Tibial artery (tissue), 4 donors: ENCODE measurements around the gene RBMS3.
"Not testable (repeated sequence)": the region's sequence is repeated elsewhere in the genome, so short reads cannot be mapped to it uniquely, and the experiment has no call there.

Source experiments
- DNase-seq, 2 donors: peaks; one replicate each; pipeline ENCODE4 v3.0.0-alpha.2; 2019
- H3K27ac ChIP-seq, 2 donors: fragments of 200-600 bp; sonication (generic) in 1 of 2; 1 replicate in 1 of 2; 2 replicates in 1 of 2; pipeline ENCODE4 v1.5.1; 2018 to 2019; ENCODE audit warnings: mild to moderate bottlenecking in 1 of 2
- H3K27me3 ChIP-seq, 2 donors: fragments of 200-600 bp; sonication (generic) in 1 of 2; one replicate each; pipeline versions ENCODE4 v1.5.1 to v1.6.0; 2016 to 2019
- H3K36me3 ChIP-seq, 3 donors: fragments of 200-600 bp; sonication (generic) in 2 of 3; one replicate each; pipeline ENCODE4 v1.5.1; 2016 to 2019; ENCODE audit warnings: mild to moderate bottlenecking in 2 of 3
- H3K4me1 ChIP-seq, 4 donors: fragments of 200-600 bp; sonication (generic) in 2 of 4; 1 replicate in 3 of 4; 2 replicates in 1 of 4; pipeline ENCODE4 v1.5.1; 2016 to 2019
- H3K4me3 ChIP-seq, 2 donors: fragments of 200-600 bp; sonication (generic) in 1 of 2; 1 replicate in 1 of 2; 2 replicates in 1 of 2; pipeline ENCODE4 v1.5.1; 2018 to 2019; ENCODE audit warnings: mild to moderate bottlenecking in 2 of 2
- H3K9me3 ChIP-seq, 3 donors: fragments of 200-600 bp; sonication (generic) in 1 of 3; one replicate each; pipeline ENCODE4 v1.5.1; 2016 to 2019
- CTCF ChIP-seq, 2 experiments: fragments of 200-600 bp in 1 of 2; fragments of 450-650 bp in 1 of 2; IDR thresholded peaks; one replicate each; pipeline ENCODE4 v1.5.1; 2017 to 2019; ENCODE audit warnings: antibody characterized with exemption in 2 of 2, mild to moderate bottlenecking in 1 of 2, moderate library complexity in 1 of 2
- intact Hi-C: fragments of 100-400 bp; cut with DNase I; formaldehyde crosslinking; loops from one replicate; pipeline ENCODE4 v1.15.0; 2023; ENCODE audit warnings: low total_unique reads

RBMS3 gene

GRCh38 chr3:29796808-29797207 lies 515.9 kb downstream of the RBMS3 start:
- Histone ChIP-seq H3K9me3 (no peaks in the 10 kb centered on the region), H3K27me3 (no peaks in the 10 kb centered on the region), H3K27ac (no peak overlapping the region), H3K4me1 (no peaks in the 10 kb centered on the region), H3K36me3 (no peaks in the 10 kb centered on the region), H3K4me3 (no peak overlapping the region)
- no peak for DNase-seq
- intact Hi-C loops = no loop called here
- TF ChIP-seq CTCF (IDR thresholded peaks at IDR 0.05) = no peak

GRCh38 chr3:29802057-29802456 lies 521.2 kb downstream of the RBMS3 start:
- no peaks in the 10 kb centered on the region for H3K27me3 ChIP-seq

GRCh38 chr3:29804044-29804443 lies 523.2 kb downstream of the RBMS3 start:
- no peak for TF ChIP-seq CTCF (IDR thresholded peaks at IDR 0.05)
- Histone ChIP-seq H3K27ac (no peak overlapping the region), H3K27me3 (no peaks in the 10 kb centered on the region), H3K9me3 (no peaks in the 10 kb centered on the region), H3K36me3 (no peaks in the 10 kb centered on the region), H3K4me3 (no peak overlapping the region), H3K4me1 (peaks cover 0 to 6% (median 3%) of the 10 kb centered on the region in 4 donors)
- intact Hi-C loops = no loop called here
- DNase-seq = no peak

More at GRCh38 chr3:29802057-29802456, 521.2 kb downstream of the RBMS3 start:
- DNase-seq = no peak
- intact Hi-C loops = no loop called here
- no peak overlapping the region for H3K4me3 ChIP-seq
- TF ChIP-seq CTCF (IDR thresholded peaks at IDR 0.05) = no peak
- H3K4me1 ChIP-seq = peaks cover 0 to 6% (median 3%) of the 10 kb centered on the region in 4 donors
- no peak overlapping the region for H3K27ac ChIP-seq
- H3K9me3 ChIP-seq = no peaks in the 10 kb centered on the region
- no peaks in the 10 kb centered on the region for H3K36me3 ChIP-seq

- H3K27ac ChIP-seq = no peak overlapping the region
- intact Hi-C loops = no loop called here
- H3K4me3 ChIP-seq = no peak overlapping the region
- no peak for TF ChIP-seq CTCF (IDR thresholded peaks at IDR 0.05)
- H3K9me3 ChIP-seq = no peaks in the 10 kb centered on the region
- no peak for DNase-seq
- peaks cover 0 to 6% (median 3%) of the 10 kb centered on the region in 4 donors for H3K4me1 ChIP-seq
- no peaks in the 10 kb centered on the region for H3K36me3 ChIP-seq
- H3K27me3 ChIP-seq = no peaks in the 10 kb centered on the region
Observed at GRCh38 chr3:29805757-29806156, 524.9 kb downstream of the RBMS3 start.

- H3K27me3 ChIP-seq, H3K9me3 ChIP-seq, H3K36me3 ChIP-seq, H3K27ac ChIP-seq, H3K4me3 ChIP-seq, intact Hi-C loops, H3K4me1 ChIP-seq, DNase-seq: not testable (repeated sequence)
Observed at GRCh38 chr3:29808324-29808723, 527.5 kb downstream of the RBMS3 start.

- Histone ChIP-seq H3K27me3 (no peaks in the 10 kb centered on the region), H3K9me3 (no peaks in the 10 kb centered on the region), H3K4me1 (peaks cover 0 to 10% (median 0%) of the 10 kb centered on the region in 4 donors), H3K4me3 (no peak overlapping the region), H3K36me3 (peaks cover 0 to 7% (median 0%) of the 10 kb centered on the region in 3 donors), H3K27ac (no peak overlapping the region)
- TF ChIP-seq CTCF (IDR thresholded peaks at IDR 0.05) = no peak
- intact Hi-C loops = no loop called here
- DNase-seq = no peak
Observed at GRCh38 chr3:29822071-29822470, 541.2 kb downstream of the RBMS3 start.
